ENCODE measurements around the gene TRDN. TPM values are rescaled to one million over a fixed set of nuclear protein-coding genes. Genes with fewer than 3 reads are reported as not detected.

The TRDN gene
- total RNA-seq, 1 experiment from 2014 or later = 10.4 TPM

DNA sequence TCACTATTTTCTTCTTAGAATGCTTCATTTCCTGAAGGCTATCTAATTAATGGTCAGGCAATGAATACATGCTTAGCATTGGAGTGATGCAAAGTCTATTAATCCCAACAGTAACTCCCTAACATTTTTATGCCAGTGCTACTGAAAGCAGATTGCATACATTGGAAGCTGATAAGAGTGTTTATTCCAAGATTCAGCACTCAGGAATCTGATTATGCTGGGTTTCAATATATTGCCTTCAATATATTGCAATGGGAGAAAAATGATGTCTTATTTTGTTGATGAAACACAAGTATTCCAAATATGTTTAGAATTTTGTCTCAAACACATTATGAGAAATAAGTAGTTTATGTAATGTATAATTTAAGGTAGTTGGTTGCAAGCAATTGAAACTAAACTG, 26.7 kb upstream of the TRDN start:
- no peak for DNase-seq
- no peak overlapping the region for H3K27ac Mint-ChIP-seq
- Histone ChIP-seq H2BK5ac (ENCODE audit: insufficient read length, low read length) (no peak overlapping the region), H3K9ac (ENCODE audit: extremely low read depth, insufficient read length, low read length) (no peak overlapping the region), H3K79me1 (ENCODE audit: insufficient read depth, low read depth, low read length, poor library complexity, severe bottlenecking) (no peaks in the 10 kb centered on the region), H3K79me2 (ENCODE audit: insufficient read depth, low read length) (no peaks in the 10 kb centered on the region), H2BK12ac (ENCODE audit: insufficient read length, low read depth, low read length) (no peak overlapping the region), H3K27ac (ENCODE audit: insufficient read length, low read depth, low read length) (no peak overlapping the region), H2BK120ac (ENCODE audit: low read depth, low read length, poor library complexity, severe bottlenecking) (no peak overlapping the region), H3K4ac (ENCODE audit: low read depth, low read length) (no peak overlapping the region), H3K27me3 (ENCODE audit: insufficient read depth, low read length) (no peaks in the 10 kb centered on the region), H3K23ac (ENCODE audit: insufficient read length, low read depth, low read length) (no peak overlapping the region), H3K23me2 (ENCODE audit: insufficient read length, low read depth, low read length, poor library complexity, severe bottlenecking) (no peaks in the 10 kb centered on the region), H3K18ac (ENCODE audit: insufficient read length, low read depth, low read length) (no peak overlapping the region), H3K4me2 (ENCODE audit: insufficient read depth, insufficient read length, low read length) (no peak overlapping the region), H4K20me1 (ENCODE audit: control insufficient read depth, insufficient read depth, insufficient read length) (no peaks in the 10 kb centered on the region), H2BK20ac (ENCODE audit: low read depth, low read length, poor library complexity, severe bottlenecking) (no peak overlapping the region), H4K91ac (ENCODE audit: insufficient read length, low read depth, low read length) (no peak overlapping the region), H3K56ac (ENCODE audit: insufficient read length, low read depth, low read length) (no peak overlapping the region), H3K14ac (ENCODE audit: insufficient read depth, low read length) (no peak overlapping the region), H3K9me3 (ENCODE audit: control insufficient read depth, low read depth, low read length) (no peaks in the 10 kb centered on the region), H4K8ac (replicated peaks; ENCODE audit: insufficient read length, low read depth, low read length) (no peak overlapping the region), H4K5ac (ENCODE audit: insufficient read length, low read depth, low read length) (no peak overlapping the region), H2AK5ac (ENCODE audit: insufficient read length, low read length) (no peak overlapping the region), H3K4me1 (ENCODE audit: insufficient read depth, low read length) (no peaks in the 10 kb centered on the region; the same call in 1 of the 2 replicates), H3T11ph (ENCODE audit: low read length) (no peak overlapping the region), H2BK15ac (ENCODE audit: low read depth, low read length) (no peak overlapping the region), H2AFZ (ENCODE audit: low read length) (no peak overlapping the region)
- H3K27me3 Mint-ChIP-seq (ENCODE audit: low read depth) = no peaks in the 10 kb centered on the region
- peaks cover 0 to 9% (median 0%) of the 10 kb centered on the region in 3 experiments; a peak in 2 of 7 replicates for H3K36me3 Mint-ChIP-seq (ENCODE audit: insufficient read depth in 1 of 3, low read depth in 3 of 3)
- peaks cover 15 to 19% of the 10 kb centered on the region in 2 experiments for H3K4me1 Mint-ChIP-seq
- no peak overlapping the region for H3K4me3 Mint-ChIP-seq
- TF ChIP-seq CTCF (conservative IDR thresholded peaks at IDR 0.05) = no peak
- H3K9me3 Mint-ChIP-seq = no peaks in the 10 kb centered on the region; a peak in 1 of 5 replicates
